ENCODE results near the gene SPDYE2. TPM values are rescaled to one million over a fixed set of nuclear protein-coding genes. Genes with fewer than 3 reads are reported as not detected.
"Not testable (repeated sequence)": the region's sequence is repeated elsewhere in the genome, so short reads cannot be mapped to it uniquely, and the experiment has no call there.

The SPDYE2 gene
- total and polyA plus RNA-seq, 2 donors = 0.05 TPM

DNA sequence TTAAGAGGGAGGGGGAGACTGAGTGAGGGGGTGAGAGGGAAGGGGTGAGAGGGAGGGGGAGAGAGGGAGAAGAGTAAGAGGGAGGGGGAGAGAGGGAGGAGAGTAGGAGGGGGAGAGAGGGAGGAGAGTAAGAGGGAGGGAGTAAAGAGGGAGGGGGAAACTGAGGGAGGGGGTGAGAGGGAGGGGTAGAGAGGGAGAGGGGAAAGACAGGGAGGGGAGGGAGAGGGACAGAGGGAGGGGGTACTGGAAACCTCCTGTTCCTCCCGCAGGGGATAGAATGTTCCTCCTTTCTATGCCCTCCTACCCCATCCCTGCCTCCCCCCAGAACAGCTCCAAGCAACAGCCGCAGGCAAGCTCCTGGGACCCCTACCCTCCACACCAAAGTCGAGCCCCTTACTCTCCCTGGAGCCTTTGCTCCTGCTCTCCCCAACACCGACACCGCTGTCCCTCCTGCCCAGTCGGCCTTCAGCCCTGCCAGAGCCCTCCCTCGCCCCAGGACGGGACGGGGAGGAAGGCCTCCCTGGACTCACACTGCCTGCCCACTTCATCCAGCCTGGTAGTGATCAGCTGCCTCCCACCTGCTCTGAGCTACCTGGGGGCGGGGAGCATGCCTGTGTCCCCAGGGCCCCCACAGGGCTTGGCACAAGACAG lies 60.8 kb downstream of the SPDYE2 start:
- not testable (repeated sequence) for H3K4me3 ChIP-seq (ENCODE audit: low read length in 2 of 2); H3K27me3 ChIP-seq (ENCODE audit: control insufficient read depth in 2 of 2, insufficient read depth in 1 of 2, low read length in 1 of 2); H3K9me3 ChIP-seq (ENCODE audit: control insufficient read depth in 2 of 2, insufficient read depth in 1 of 2, low read length in 1 of 2); H3K36me3 ChIP-seq (ENCODE audit: control insufficient read depth in 2 of 2, insufficient read depth in 2 of 2, low read length in 1 of 2)
- DNase-seq (ENCODE audit: low read depth in 6 of 9, low spot score in 9 of 9) = peak in 1 of 9 donors; percentile 1
- Histone ChIP-seq H3K27ac (ENCODE audit: low read depth in 1 of 2, low read length in 1 of 2) (peak overlapping the region in 1 of 2 donors; percentile 55), H3K4me1 (ENCODE audit: control insufficient read depth in 2 of 2, insufficient read depth in 2 of 2, low read length in 2 of 2) (peaks cover 0 to 12% of the 10 kb centered on the region in 2 donors)
- WGBS = 60% methylated on average over 8 of the region's 10 CpGs

Other genes starting within 250 kb of the SPDYE2 start
- gene SPDYE6, start 194.8 kb upstream of the SPDYE2 start, total RNA-seq = not detected
- gene SPDYE6, start 194.8 kb upstream of the SPDYE2 start, polyA plus RNA-seq = 0.16 TPM
- 19.4 TPM for gene PRKRIP1, start 154.9 kb upstream of the SPDYE2 start, total RNA-seq
- 54.4 TPM for gene PRKRIP1, start 154.9 kb upstream of the SPDYE2 start, polyA plus RNA-seq
- 13.6 TPM for gene ORAI2, start 117.7 kb upstream of the SPDYE2 start, total RNA-seq
- 11.6 TPM for gene ORAI2, start 117.7 kb upstream of the SPDYE2 start, polyA plus RNA-seq
- gene ALKBH4, start 86.4 kb upstream of the SPDYE2 start, total RNA-seq = 10.0 TPM
- gene ALKBH4, start 86.4 kb upstream of the SPDYE2 start, polyA plus RNA-seq = 11.4 TPM
- gene LRWD1, start 86.2 kb upstream of the SPDYE2 start, total RNA-seq = 16.2 TPM
- 19.9 TPM for gene LRWD1, start 86.2 kb upstream of the SPDYE2 start, polyA plus RNA-seq
- gene POLR2J, start 72.3 kb upstream of the SPDYE2 start, total RNA-seq = 76.0 TPM
- gene POLR2J, start 72.3 kb upstream of the SPDYE2 start, polyA plus RNA-seq = 67.1 TPM
- gene RASA4B, start 33.4 kb upstream of the SPDYE2 start, total RNA-seq = 7.2 TPM
- 14.7 TPM for gene RASA4B, start 33.4 kb upstream of the SPDYE2 start, polyA plus RNA-seq
- 2.8 TPM for gene UPK3BL2, start 7.5 kb upstream of the SPDYE2 start, total RNA-seq
- 28.2 TPM for gene UPK3BL2, start 7.5 kb upstream of the SPDYE2 start, polyA plus RNA-seq
- 26.3 TPM for gene POLR2J3, start 21.4 kb downstream of the SPDYE2 start, total RNA-seq
- gene POLR2J3, start 21.4 kb downstream of the SPDYE2 start, polyA plus RNA-seq = 75.2 TPM
- gene RASA4, start 65.5 kb downstream of the SPDYE2 start, total RNA-seq = 13.6 TPM
- 42.3 TPM for gene RASA4, start 65.5 kb downstream of the SPDYE2 start, polyA plus RNA-seq
- gene UPK3BL1, start 91.6 kb downstream of the SPDYE2 start, total RNA-seq = 11.5 TPM
- 256 TPM for gene UPK3BL1, start 91.6 kb downstream of the SPDYE2 start, polyA plus RNA-seq
- gene SPDYE2B, start 99.1 kb downstream of the SPDYE2 start, total RNA-seq = not detected
- gene SPDYE2B, start 99.1 kb downstream of the SPDYE2 start, polyA plus RNA-seq = 0.02 TPM
- 1.3 TPM for gene POLR2J2, start 120.4 kb downstream of the SPDYE2 start, total RNA-seq
- 4.8 TPM for gene POLR2J2, start 120.4 kb downstream of the SPDYE2 start, polyA plus RNA-seq
- 8.2 TPM for gene FAM185A, start 197.8 kb downstream of the SPDYE2 start, total RNA-seq
- gene FAM185A, start 197.8 kb downstream of the SPDYE2 start, polyA plus RNA-seq = 5.6 TPM